ENCODE data around the gene PALD1.

The PALD1 gene

GRCh38 chr10:70592186-70592735 is 113.7 kb downstream of the PALD1 start:
- no peak overlapping the region for H3K4me3 ChIP-seq (ENCODE audit: low read length)
- no peak for DNase-seq (ENCODE audit: low read depth)
- TF ChIP-seq, protein P1, sequence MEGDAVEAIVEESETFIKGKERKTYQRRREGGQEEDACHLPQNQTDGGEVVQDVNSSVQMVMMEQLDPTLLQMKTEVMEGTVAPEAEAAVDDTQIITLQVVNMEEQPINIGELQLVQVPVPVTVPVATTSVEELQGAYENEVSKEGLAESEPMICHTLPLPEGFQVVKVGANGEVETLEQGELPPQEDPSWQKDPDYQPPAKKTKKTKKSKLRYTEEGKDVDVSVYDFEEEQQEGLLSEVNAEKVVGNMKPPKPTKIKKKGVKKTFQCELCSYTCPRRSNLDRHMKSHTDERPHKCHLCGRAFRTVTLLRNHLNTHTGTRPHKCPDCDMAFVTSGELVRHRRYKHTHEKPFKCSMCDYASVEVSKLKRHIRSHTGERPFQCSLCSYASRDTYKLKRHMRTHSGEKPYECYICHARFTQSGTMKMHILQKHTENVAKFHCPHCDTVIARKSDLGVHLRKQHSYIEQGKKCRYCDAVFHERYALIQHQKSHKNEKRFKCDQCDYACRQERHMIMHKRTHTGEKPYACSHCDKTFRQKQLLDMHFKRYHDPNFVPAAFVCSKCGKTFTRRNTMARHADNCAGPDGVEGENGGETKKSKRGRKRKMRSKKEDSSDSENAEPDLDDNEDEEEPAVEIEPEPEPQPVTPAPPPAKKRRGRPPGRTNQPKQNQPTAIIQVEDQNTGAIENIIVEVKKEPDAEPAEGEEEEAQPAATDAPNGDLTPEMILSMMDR (conservative IDR thresholded peaks at IDR 0.05; ENCODE audit: low read depth, low read length), result no peak

- no peak overlapping the region for H3K4me3 ChIP-seq (ENCODE audit: low read length)
- no peak for DNase-seq (ENCODE audit: low read depth)
- TF ChIP-seq, protein P1 (conservative IDR thresholded peaks at IDR 0.05; ENCODE audit: low read depth, low read length), result no peak
These were observed 114.4 kb downstream of the PALD1 start for GRCh38 chr10:70592746-70593512.

DNA sequence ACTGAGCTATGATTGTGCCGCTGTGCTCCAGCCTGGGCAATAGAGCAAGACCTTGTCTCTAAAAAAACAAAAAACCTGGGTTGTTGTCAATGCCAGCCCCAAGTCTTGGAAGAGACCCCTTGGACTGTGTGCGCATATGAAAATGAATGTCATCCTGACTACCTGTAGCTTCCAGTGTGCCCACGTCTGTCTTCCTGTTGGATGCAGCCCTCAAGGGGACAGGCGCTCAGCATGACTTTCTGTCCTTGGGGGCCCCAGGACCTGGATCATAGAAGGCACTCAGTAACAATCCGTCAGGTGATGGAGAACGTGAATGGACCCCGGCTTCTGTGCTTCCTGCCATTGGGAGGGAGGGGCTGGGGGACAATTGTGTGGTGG is 114.9 kb downstream of the PALD1 start:
- TF ChIP-seq, protein P1 (conservative IDR thresholded peaks at IDR 0.05; ENCODE audit: low read depth, low read length), result no peak
- H3K4me3 ChIP-seq (ENCODE audit: low read length), result no peak overlapping the region
- no peak for DNase-seq (ENCODE audit: low read depth)

GRCh38 chr10:70594161-70594560 is 115.6 kb downstream of the PALD1 start:
- no peak overlapping the region for H3K4me3 ChIP-seq (ENCODE audit: low read length)
- no peak for DNase-seq (ENCODE audit: low read depth)
- TF ChIP-seq, protein P1 (conservative IDR thresholded peaks at IDR 0.05; ENCODE audit: low read depth, low read length), result no peak

GRCh38 chr10:70595566-70596016 is 117.0 kb downstream of the PALD1 start:
- TF ChIP-seq, protein P1 (conservative IDR thresholded peaks at IDR 0.05; ENCODE audit: low read depth, low read length), result no peak
- no peak overlapping the region for H3K4me3 ChIP-seq (ENCODE audit: low read length)
- no peak for DNase-seq (ENCODE audit: low read depth)

DNA sequence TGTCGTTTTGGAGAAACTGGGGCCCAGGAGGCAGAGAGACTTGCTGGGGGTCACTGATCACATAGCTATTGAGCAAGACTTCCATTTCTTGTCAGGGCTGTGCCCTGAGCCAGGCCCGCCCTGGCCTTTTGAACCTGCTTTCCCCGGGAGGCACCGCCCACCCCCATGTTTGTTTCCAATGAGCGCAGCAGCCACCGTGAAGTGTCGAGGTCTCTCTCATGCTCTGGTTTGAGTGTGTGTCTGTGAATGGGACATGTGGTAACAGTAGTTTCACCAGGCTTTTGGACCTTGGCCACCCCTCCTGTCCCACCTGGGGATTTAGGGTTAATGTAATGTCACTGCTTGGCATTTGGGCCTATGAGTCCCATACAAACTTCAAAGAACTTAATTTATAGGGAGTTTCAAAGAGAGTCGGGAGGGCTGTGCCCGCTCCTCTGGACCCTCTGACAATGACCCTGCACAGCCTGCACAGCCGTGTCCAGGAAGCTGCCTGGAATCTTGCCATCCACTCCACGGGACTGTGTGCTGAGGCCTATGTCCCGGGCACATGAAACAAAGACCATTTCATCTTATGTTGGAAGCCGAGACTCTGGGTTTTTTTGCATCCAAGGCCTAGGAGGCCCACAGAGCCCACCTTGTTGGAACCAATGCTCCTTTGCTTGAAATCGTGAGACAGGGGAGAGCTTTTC is 117.7 kb downstream of the PALD1 start:
- DNase-seq (ENCODE audit: low read depth), result no peak
- TF ChIP-seq, protein P1 (conservative IDR thresholded peaks at IDR 0.05; ENCODE audit: low read depth, low read length), result no peak
- H3K4me3 ChIP-seq (ENCODE audit: low read length), result no peak overlapping the region

Data from retinal pigment epithelial cell (primary cell).